OCI-LY3 (cell line): ENCODE measurements around the gene ZNF619.

Experiments used
- CTCF ChIP-seq: fragments of 200-600, 300-600 bp; sonication (generic); IDR thresholded peaks from 2 replicates; pipeline ENCODE4 v1.5.1; 2014; ENCODE audit warnings: antibody characterized with exemption, low read length, low read depth
- EZH2phosphoT487 ChIP-seq: fragments of 200-600 bp; shearing (Covaris generic); IDR thresholded peaks from 2 replicates; pipeline ENCODE4 v1.6.1; 2018; ENCODE audit warnings: antibody characterized with exemption, mixed run types, low read depth

GRCh38 chr3:40497288-40497687 lies 20.4 kb downstream of the ZNF619 start:
- TF ChIP-seq CTCF (no peak), EZH2phosphoT487 (no peak)
